ENCODE measurements around the gene SLC26A5.
"Not testable (repeated sequence)": the region's sequence is repeated elsewhere in the genome, so short reads cannot be mapped to it uniquely, and the experiment has no call there.

The SLC26A5 gene

DNA sequence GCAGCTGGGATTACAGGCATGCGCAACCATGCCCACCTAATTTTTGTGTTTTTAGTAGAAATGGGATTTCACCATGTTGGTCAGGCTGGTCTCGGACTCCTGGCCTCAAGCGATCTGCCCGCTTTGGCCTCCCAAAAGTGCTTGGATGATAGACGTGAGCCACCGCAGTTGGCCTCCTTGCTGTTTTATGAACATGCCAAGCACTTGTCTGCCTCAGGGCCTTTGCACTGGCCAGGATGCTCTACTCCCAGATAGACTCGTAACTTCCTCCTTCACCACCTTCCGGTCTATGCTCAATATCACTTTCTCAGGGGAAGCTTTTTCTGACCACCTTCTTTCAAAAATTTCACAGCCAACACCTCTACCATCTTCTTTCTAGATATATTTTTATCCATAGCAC lies 6.3 kb downstream of the SLC26A5 start:
- H3K36me3 ChIP-seq (ENCODE audit: control insufficient read depth, insufficient read depth, low read length), result no peaks in the 10 kb centered on the region
- no peak overlapping the region for H3K4me3 ChIP-seq (ENCODE audit: extremely low read depth, insufficient read depth, low read length, poor library complexity, severe bottlenecking)
- H3K9me3 ChIP-seq (ENCODE audit: control insufficient read depth, low read length), result no peaks in the 10 kb centered on the region
- H3K27ac ChIP-seq (ENCODE audit: low read depth, low read length, severe bottlenecking), result no peak overlapping the region
- no peaks in the 10 kb centered on the region for H3K4me1 ChIP-seq (ENCODE audit: control insufficient read depth, insufficient read depth, low read length, poor library complexity, severe bottlenecking)
- 94 to 97% methylated on average over 8 of the region's 8 CpGs for WGBS, 2 experiments (ENCODE audit: insufficient coverage in 2 of 2)

DNA sequence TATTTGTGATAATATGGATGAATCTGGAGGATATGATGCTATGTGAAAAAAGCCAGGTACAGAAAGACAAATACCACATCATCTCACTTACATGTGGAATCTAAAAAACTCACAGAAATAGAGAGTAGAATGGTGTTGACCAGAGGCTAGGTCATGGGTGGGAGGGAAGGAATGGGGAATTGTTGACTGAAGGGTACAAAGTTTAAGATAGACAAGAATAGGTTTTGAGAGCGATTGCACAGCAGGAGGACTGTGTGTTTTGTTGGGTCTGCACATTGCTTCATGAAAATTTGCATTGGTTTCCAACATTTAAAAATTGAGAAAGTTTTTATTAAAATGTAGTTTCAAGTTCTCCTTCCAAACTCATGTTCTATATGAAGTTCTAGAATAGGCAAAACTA lies 8.4 kb downstream of the SLC26A5 start:
- Histone ChIP-seq H3K27ac (ENCODE audit: low read depth, low read length, severe bottlenecking) (no peak overlapping the region), H3K4me3 (ENCODE audit: extremely low read depth, insufficient read depth, low read length, poor library complexity, severe bottlenecking) (no peak overlapping the region), H3K4me1 (ENCODE audit: control insufficient read depth, insufficient read depth, low read length, poor library complexity, severe bottlenecking) (no peaks in the 10 kb centered on the region), H3K36me3 (ENCODE audit: control insufficient read depth, insufficient read depth, low read length) (no peaks in the 10 kb centered on the region), H3K9me3 (ENCODE audit: control insufficient read depth, low read length) (no peaks in the 10 kb centered on the region)
- WGBS, 2 experiments (ENCODE audit: insufficient coverage in 2 of 2), result 71 to 80% methylated on average over 1 of the region's 1 CpG

DNA sequence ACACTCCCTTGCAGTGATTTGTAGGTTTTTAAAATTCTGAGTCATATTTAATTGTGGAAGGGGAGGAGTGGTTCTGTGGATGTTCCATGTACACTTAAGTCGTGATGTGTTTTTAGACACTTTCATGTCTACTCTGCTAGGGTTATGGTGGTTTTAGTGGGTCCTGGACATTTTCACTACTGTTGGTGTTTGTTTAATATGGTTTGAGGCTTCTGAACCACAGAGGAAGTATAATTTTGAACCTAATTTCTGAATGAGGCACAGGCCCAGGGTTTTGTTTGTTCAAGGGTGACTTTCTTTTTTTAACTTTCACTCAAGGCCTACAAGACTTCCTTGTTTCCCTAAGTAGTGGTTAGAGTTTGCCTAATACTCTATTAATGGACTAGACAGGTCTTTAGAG lies 13.3 kb downstream of the SLC26A5 start:
- no peak overlapping the region for H3K27ac ChIP-seq (ENCODE audit: low read depth, low read length, severe bottlenecking)
- no peaks in the 10 kb centered on the region for H3K4me1 ChIP-seq (ENCODE audit: control insufficient read depth, insufficient read depth, low read length, poor library complexity, severe bottlenecking)
- WGBS, 2 experiments (ENCODE audit: insufficient coverage in 2 of 2), result 100% methylated on average over 1 of the region's 1 CpG
- no peaks in the 10 kb centered on the region for H3K9me3 ChIP-seq (ENCODE audit: control insufficient read depth, low read length)
- no peak overlapping the region for H3K4me3 ChIP-seq (ENCODE audit: extremely low read depth, insufficient read depth, low read length, poor library complexity, severe bottlenecking)
- no peaks in the 10 kb centered on the region for H3K36me3 ChIP-seq (ENCODE audit: control insufficient read depth, insufficient read depth, low read length)

DNA sequence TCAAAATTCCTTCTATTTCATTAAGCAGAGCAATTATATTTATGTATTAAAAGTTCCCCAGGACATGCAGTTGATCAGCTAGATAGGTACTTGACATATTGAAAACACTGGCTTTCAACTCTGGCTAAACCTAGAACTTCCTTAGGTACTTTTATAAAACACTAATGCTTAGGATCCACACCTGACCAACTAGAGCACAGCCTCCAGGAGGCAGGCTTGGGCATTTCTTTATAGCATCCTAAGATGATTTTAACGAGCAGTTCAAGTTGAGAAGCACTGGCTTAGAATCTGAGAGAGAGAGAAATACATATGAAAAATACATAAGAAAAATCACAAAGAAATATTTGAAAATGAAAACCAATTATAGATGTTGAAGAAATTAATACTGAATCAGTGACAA lies 20.8 kb downstream of the SLC26A5 start:
- no peak overlapping the region for H3K4me3 ChIP-seq (ENCODE audit: extremely low read depth, insufficient read depth, low read length, poor library complexity, severe bottlenecking)
- no peaks in the 10 kb centered on the region for H3K9me3 ChIP-seq (ENCODE audit: control insufficient read depth, low read length)
- no peaks in the 10 kb centered on the region for H3K36me3 ChIP-seq (ENCODE audit: control insufficient read depth, insufficient read depth, low read length)
- no peaks in the 10 kb centered on the region for H3K4me1 ChIP-seq (ENCODE audit: control insufficient read depth, insufficient read depth, low read length, poor library complexity, severe bottlenecking)
- H3K27ac ChIP-seq (ENCODE audit: low read depth, low read length, severe bottlenecking), result no peak overlapping the region
- no CpG with 5 or more reads among the region's 1 CpG for WGBS, 2 experiments (ENCODE audit: insufficient coverage in 2 of 2)

DNA sequence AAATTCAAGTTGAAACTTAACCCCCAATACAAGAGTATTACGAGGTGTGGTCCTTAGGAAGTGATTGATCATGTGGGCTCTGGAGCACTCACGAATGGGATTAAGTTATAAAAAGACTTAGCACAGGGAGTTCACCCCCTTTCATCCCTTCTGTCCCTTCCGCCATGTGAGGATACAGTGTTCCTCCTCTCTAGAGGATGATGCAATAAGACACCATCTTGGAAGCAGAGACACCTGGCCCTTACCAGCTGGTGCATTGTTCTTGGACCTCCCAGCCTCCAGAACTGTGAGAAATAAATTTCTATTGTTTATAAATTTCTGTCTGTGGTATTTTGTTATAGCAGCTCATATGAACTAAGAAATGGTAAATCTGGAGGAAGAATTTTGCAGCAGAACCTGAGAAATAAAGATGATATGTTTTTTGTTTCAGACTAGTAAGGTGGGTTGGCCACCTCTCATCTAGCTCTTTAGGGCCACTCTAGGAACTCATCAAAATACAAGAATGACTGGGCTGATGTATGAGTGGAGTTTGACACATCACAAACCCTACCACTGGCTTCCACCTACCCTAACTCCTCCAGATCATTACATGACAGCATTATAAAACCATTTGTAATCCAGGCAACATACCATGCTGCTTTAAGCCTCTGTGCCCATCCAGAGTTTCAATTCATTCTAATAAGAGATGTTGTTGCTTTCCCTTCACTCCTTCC lies 22.4 kb downstream of the SLC26A5 start:
- no peak overlapping the region for H3K4me3 ChIP-seq (ENCODE audit: extremely low read depth, insufficient read depth, low read length, poor library complexity, severe bottlenecking)
- no peak overlapping the region for H3K27ac ChIP-seq (ENCODE audit: low read depth, low read length, severe bottlenecking)
- no peaks in the 10 kb centered on the region for H3K4me1 ChIP-seq (ENCODE audit: control insufficient read depth, insufficient read depth, low read length, poor library complexity, severe bottlenecking)
- WGBS, 2 experiments (ENCODE audit: insufficient coverage in 2 of 2), result 100% methylated on average over 2 of the region's 3 CpGs; no CpG with 5 or more reads in 1 of the 2 experiments
- no peaks in the 10 kb centered on the region for H3K9me3 ChIP-seq (ENCODE audit: control insufficient read depth, low read length)
- no peaks in the 10 kb centered on the region for H3K36me3 ChIP-seq (ENCODE audit: control insufficient read depth, insufficient read depth, low read length)

DNA sequence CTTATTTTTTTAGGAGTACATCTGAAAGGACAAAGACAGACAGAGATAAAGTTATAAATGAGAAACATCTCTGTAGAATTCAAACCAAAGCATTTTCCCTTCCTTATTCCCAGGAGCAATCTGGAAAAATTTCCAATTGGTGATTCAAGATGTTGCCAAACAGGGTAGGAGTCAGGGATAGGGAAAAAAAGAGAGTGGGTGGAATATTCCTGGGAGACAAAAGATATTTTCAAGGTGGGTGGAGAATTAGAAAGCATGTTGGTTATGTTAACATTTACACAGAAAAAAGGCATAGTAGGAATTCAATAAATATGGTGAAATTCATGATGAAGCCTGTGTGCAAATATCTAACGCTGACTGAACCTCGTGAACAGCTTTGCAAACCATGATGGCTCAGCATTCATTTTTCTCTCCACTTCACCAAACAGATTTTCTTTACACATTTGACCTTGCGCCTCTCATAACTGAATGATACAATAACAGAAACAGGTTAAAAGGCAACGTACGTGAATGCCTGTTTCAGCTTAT lies 25.1 kb downstream of the SLC26A5 start:
- WGBS, 2 experiments (ENCODE audit: insufficient coverage in 2 of 2), result 86 to 97% methylated on average over 3 to 5 of the region's 5 CpGs
- H3K27ac ChIP-seq (ENCODE audit: low read depth, low read length, severe bottlenecking), result no peak overlapping the region
- H3K4me3 ChIP-seq (ENCODE audit: extremely low read depth, insufficient read depth, low read length, poor library complexity, severe bottlenecking), result no peak overlapping the region
- no peaks in the 10 kb centered on the region for H3K36me3 ChIP-seq (ENCODE audit: control insufficient read depth, insufficient read depth, low read length)
- no peaks in the 10 kb centered on the region for H3K4me1 ChIP-seq (ENCODE audit: control insufficient read depth, insufficient read depth, low read length, poor library complexity, severe bottlenecking)
- no peaks in the 10 kb centered on the region for H3K9me3 ChIP-seq (ENCODE audit: control insufficient read depth, low read length)

DNA sequence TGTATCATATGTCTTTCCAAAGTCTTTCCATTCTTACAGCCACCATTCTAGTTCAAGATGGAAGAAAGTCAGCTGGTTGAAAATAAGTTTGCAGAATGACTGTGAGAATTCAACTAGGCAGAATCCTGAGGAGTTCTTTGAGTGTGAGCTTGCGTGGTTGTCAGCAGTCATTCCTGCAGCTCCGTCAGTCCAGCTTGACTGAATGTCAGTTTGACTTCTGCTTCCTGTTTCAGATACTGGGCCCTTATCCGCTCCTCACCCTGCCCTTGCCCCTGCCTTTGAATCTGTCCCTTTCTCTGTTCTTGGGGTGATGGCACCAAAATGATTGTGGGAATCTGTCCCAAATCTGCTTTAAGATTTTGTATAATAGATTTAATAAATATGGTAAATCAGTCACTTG lies 27.8 kb downstream of the SLC26A5 start:
- H3K4me1 ChIP-seq (ENCODE audit: control insufficient read depth, insufficient read depth, low read length, poor library complexity, severe bottlenecking), result no peaks in the 10 kb centered on the region
- H3K4me3 ChIP-seq (ENCODE audit: extremely low read depth, insufficient read depth, low read length, poor library complexity, severe bottlenecking), result no peak overlapping the region
- H3K9me3 ChIP-seq (ENCODE audit: control insufficient read depth, low read length), result no peaks in the 10 kb centered on the region
- no peaks in the 10 kb centered on the region for H3K36me3 ChIP-seq (ENCODE audit: control insufficient read depth, insufficient read depth, low read length)
- 76 to 100% methylated on average over 2 of the region's 3 CpGs for WGBS, 2 experiments (ENCODE audit: insufficient coverage in 2 of 2)
- H3K27ac ChIP-seq (ENCODE audit: low read depth, low read length, severe bottlenecking), result no peak overlapping the region

DNA sequence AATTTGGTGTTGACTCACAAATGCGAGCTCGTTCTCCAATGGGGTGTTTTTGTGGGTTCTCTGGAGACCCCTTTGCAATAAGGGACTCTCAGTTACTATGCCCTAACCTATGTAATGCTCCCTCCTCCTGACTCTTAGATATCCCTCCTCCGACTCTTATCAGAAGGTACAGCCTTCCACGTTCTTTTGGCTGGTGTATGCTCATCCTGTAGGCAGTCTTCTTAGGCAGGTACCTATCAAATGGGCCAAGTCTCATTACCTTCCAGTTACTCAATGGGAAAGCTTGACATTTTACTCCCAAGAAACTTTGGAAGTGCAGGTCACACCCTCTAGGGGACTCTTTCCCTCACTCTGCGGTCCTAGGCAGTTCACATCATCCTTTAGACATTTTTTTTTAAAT lies 32.6 kb downstream of the SLC26A5 start:
- 83 to 93% methylated on average over 1 to 3 of the region's 5 CpGs for WGBS, 2 experiments (ENCODE audit: insufficient coverage in 2 of 2)
- H3K27ac ChIP-seq (ENCODE audit: low read depth, low read length, severe bottlenecking), result no peak overlapping the region
- no peaks in the 10 kb centered on the region for H3K36me3 ChIP-seq (ENCODE audit: control insufficient read depth, insufficient read depth, low read length)
- no peaks in the 10 kb centered on the region for H3K9me3 ChIP-seq (ENCODE audit: control insufficient read depth, low read length)
- no peak overlapping the region for H3K4me3 ChIP-seq (ENCODE audit: extremely low read depth, insufficient read depth, low read length, poor library complexity, severe bottlenecking)
- no peaks in the 10 kb centered on the region for H3K4me1 ChIP-seq (ENCODE audit: control insufficient read depth, insufficient read depth, low read length, poor library complexity, severe bottlenecking)

DNA sequence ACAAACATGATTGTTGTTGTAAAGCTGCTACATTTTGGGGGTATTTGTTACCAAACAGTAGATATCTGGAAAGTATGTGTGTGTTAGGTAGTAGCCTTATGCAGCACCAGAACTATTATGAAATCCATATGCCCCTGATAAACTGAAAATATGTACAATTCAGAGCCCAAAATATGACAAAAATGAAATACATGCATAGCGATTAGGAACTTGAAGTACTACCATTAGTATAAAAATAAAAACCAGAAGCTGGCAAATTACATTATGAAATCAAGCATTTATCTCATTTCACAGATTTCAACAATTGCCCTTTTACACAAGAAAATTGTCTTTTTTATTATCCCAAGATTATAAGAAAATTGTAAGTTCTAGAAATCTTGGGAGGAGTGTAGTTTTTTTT lies 33.9 kb downstream of the SLC26A5 start:
- H3K36me3 ChIP-seq (ENCODE audit: control insufficient read depth, insufficient read depth, low read length), result no peaks in the 10 kb centered on the region
- no peak overlapping the region for H3K4me3 ChIP-seq (ENCODE audit: extremely low read depth, insufficient read depth, low read length, poor library complexity, severe bottlenecking)
- 100% methylated on average over 1 of the region's 1 CpG; no CpG with 5 or more reads in 1 of the 2 experiments for WGBS, 2 experiments (ENCODE audit: insufficient coverage in 2 of 2)
- no peaks in the 10 kb centered on the region for H3K4me1 ChIP-seq (ENCODE audit: control insufficient read depth, insufficient read depth, low read length, poor library complexity, severe bottlenecking)
- H3K9me3 ChIP-seq (ENCODE audit: control insufficient read depth, low read length), result no peaks in the 10 kb centered on the region
- H3K27ac ChIP-seq (ENCODE audit: low read depth, low read length, severe bottlenecking), result no peak overlapping the region

DNA sequence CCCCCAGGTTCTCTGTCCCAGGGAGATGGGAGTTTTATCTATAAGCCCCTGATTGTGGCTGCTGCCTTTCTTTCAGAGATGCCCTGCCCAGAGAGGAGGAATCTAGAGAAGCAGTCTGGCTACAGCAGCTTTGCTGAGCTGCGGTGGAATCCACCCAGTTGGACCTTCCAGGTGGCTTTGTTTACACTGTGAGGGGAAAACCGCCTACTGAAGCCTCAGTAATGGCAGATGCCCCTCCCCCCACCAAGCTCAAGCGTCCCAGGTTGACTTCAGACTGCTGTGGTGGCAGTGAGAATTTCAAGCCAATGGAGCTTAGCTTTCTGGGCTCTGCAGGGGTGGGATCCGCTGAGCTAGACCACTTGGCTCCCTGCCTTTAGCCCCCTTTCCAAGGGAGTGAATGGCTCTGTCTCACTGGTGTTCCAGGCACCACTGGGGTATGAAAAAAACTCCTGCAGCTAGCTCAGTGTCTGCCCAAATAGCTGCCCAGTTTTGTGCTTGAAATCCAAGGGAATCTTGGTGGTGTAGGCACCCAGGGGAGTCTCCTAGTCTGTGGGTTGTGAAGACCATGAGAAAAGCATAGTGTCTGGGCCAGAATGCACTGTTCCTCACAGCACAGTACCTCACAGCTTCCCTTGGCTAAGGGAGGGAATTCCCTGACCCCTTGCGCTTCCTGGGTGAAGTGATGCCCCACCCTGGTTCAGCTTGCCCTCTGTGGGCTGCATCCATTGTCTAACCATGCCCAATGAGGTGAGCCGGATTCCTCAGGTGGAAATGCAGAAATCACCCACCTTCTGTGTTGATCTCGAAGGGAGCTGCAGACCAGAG lies 40.0 kb downstream of the SLC26A5 start:
- WGBS, 2 experiments (ENCODE audit: insufficient coverage in 2 of 2), result 67 to 91% methylated on average over 3 to 7 of the region's 7 CpGs
- H3K9me3 ChIP-seq (ENCODE audit: control insufficient read depth, low read length); H3K27ac ChIP-seq (ENCODE audit: low read depth, low read length, severe bottlenecking); H3K4me3 ChIP-seq (ENCODE audit: extremely low read depth, insufficient read depth, low read length, poor library complexity, severe bottlenecking); H3K4me1 ChIP-seq (ENCODE audit: control insufficient read depth, insufficient read depth, low read length, poor library complexity, severe bottlenecking); H3K36me3 ChIP-seq (ENCODE audit: control insufficient read depth, insufficient read depth, low read length): not testable (repeated sequence)

DNA sequence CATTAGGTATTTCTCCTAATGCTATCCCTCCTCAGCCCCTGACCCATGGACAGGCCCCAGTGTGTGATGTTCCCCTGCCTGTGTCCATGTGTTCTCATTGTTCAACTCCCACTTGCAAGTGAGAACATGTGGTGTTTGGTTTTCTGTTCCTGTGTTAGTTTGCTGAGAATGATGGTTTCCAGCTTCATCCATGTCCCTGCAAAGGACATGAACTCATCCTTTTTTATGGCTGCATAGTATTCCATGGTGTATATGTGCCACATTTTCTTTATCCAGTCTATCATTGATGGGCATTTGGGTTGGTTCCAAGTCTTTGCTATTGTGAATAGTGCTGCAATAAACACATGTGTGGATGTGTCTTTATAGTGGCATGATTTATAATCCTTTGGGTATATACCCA lies 46.3 kb downstream of the SLC26A5 start:
- H3K4me3 ChIP-seq (ENCODE audit: extremely low read depth, insufficient read depth, low read length, poor library complexity, severe bottlenecking); H3K36me3 ChIP-seq (ENCODE audit: control insufficient read depth, insufficient read depth, low read length); H3K9me3 ChIP-seq (ENCODE audit: control insufficient read depth, low read length): not testable (repeated sequence)

More for the DNA sequence above, 46.3 kb downstream of the SLC26A5 start:
- H3K4me1 ChIP-seq (ENCODE audit: control insufficient read depth, insufficient read depth, low read length, poor library complexity, severe bottlenecking); H3K27ac ChIP-seq (ENCODE audit: low read depth, low read length, severe bottlenecking): not testable (repeated sequence)
